IMR-90 (cell line): ENCODE measurements around the gene IQCK. TPM values are rescaled to one million over a fixed set of nuclear protein-coding genes. Genes with fewer than 3 reads are reported as not detected.

ENCODE experiments used
- ATAC-seq: fragments of 200-7000 bp; cut with Tn5 transposase; 2 replicates; pipeline ENCODE4 v1.9.1; 2020; ENCODE audit warnings: low read depth, mild to moderate bottlenecking, moderate library complexity
- BruUV-seq: library from RNA; stranded (reverse); fragments of 400-500 nt; replicated peaks from 2 replicates; lab custom pipeline; 2021; lab: Mats Ljungman, UMichigan
- CTCF ChIA-PET: fragments of 300-600 bp; formaldehyde crosslinking; extraction: SDS; loops from one replicate; lab custom pipeline; 2021; ENCODE audit warnings: antibody characterized with exemption; lab: Yijun Ruan, JAX
- POLR2A ChIA-PET: fragments of 300-600 bp; sonication (Branson Sonifier 250); formaldehyde crosslinking; loops from one replicate; lab custom pipeline; 2022; ENCODE audit warnings: antibody characterized with exemption; ENCODE audit not compliant: unreplicated experiment; lab: Charles Lee
- DNase-seq: peaks from one replicate; pipeline ENCODE4 v3.0.0; 2013
- H2AFZ ChIP-seq: replicated peaks from 2 replicates; pipeline ENCODE3; 2013; ENCODE audit warnings: low read length, mild to moderate bottlenecking; ENCODE audit not compliant: poor library complexity
- H2AK5ac ChIP-seq: 2 replicates; pipeline ENCODE4 v1.6.1; 2013; ENCODE audit warnings: low read depth, low read length, inconsistent platforms
- H2AK9ac ChIP-seq: replicated peaks from 2 replicates; pipeline ENCODE3; 2013; ENCODE audit warnings: mild to moderate bottlenecking, low read depth, low read length, moderate library complexity; ENCODE audit not compliant: poor library complexity
- H2BK120ac ChIP-seq: 2 replicates; pipeline ENCODE4 v1.6.1; 2013; ENCODE audit warnings: low read depth, low read length, inconsistent platforms
- H2BK15ac ChIP-seq: 3 replicates; pipeline ENCODE4 v1.6.1; 2013; ENCODE audit warnings: low read depth, low read length, inconsistent platforms
- H2BK20ac ChIP-seq: 2 replicates; pipeline ENCODE4 v1.6.1; 2013; ENCODE audit warnings: low read depth, mild to moderate bottlenecking, inconsistent platforms, low read length, moderate library complexity
- H2BK5ac ChIP-seq: 2 replicates; pipeline ENCODE4 v1.6.1; 2013; ENCODE audit warnings: mild to moderate bottlenecking, low read depth, low read length, inconsistent platforms; ENCODE audit not compliant: poor library complexity, severe bottlenecking
- H3K14ac ChIP-seq: replicated peaks from 2 replicates; pipeline ENCODE4 v1.6.1; 2013; ENCODE audit warnings: low read depth, low read length, inconsistent platforms
- H3K18ac ChIP-seq: 2 replicates; pipeline ENCODE4 v1.6.1; 2013; ENCODE audit warnings: low read depth, low read length, control low read depth
- H3K23ac ChIP-seq: 2 replicates; pipeline ENCODE4 v1.6.1; 2013; ENCODE audit warnings: low read depth, low read length, inconsistent platforms
- H3K27ac ChIP-seq: 2 replicates; pipeline ENCODE4 v1.5.1; 2013; ENCODE audit warnings: mild to moderate bottlenecking, control low read depth, low read length; ENCODE audit not compliant: insufficient read depth
- H3K27me3 ChIP-seq: 2 replicates; pipeline ENCODE4 v1.6.1; 2013; ENCODE audit warnings: low read length; ENCODE audit not compliant: control insufficient read depth, insufficient read depth
- H3K36me3 ChIP-seq: 2 replicates; pipeline ENCODE4 v1.6.1; 2013; ENCODE audit warnings: low read length, mixed read lengths; ENCODE audit not compliant: control insufficient read depth, insufficient read depth
- H3K4ac ChIP-seq: 2 replicates; pipeline ENCODE4 v1.6.1; 2013; ENCODE audit warnings: low read depth, low read length, inconsistent platforms
- H3K4me1 ChIP-seq: 2 replicates; pipeline ENCODE4 v1.6.1; 2013; ENCODE audit warnings: low read length, mixed read lengths; ENCODE audit not compliant: control insufficient read depth, insufficient read depth
- H3K4me2 ChIP-seq: 2 replicates; pipeline ENCODE4 v1.6.1; 2013; ENCODE audit warnings: low read depth, mild to moderate bottlenecking, control low read depth, low read length, moderate library complexity
- H3K4me3 ChIP-seq: 2 replicates; pipeline ENCODE4 v1.5.1; 2013; ENCODE audit warnings: low read depth, mild to moderate bottlenecking, control low read depth, low read length, moderate library complexity; ENCODE audit not compliant: insufficient read depth
- H3K56ac ChIP-seq: 2 replicates; pipeline ENCODE4 v1.6.1; 2013; ENCODE audit warnings: low read length, inconsistent platforms; ENCODE audit not compliant: insufficient read depth; ENCODE audit errors: extremely low read depth
- H3K79me1 ChIP-seq, 2 experiments: 2 replicates each; pipeline ENCODE4 v1.6.1; 2013; ENCODE audit warnings: low read length in 2 of 2, inconsistent platforms in 1 of 2, low read depth in 1 of 2
- H3K9ac ChIP-seq: 2 replicates; pipeline ENCODE4 v1.6.1; 2013; ENCODE audit warnings: low read depth, low read length, control low read depth
- H3K9me1 ChIP-seq: 2 replicates; pipeline ENCODE4 v1.6.1; 2013; ENCODE audit warnings: low read length, inconsistent platforms; ENCODE audit not compliant: insufficient read depth
- H3K9me3 ChIP-seq: 2 replicates; pipeline ENCODE4 v1.6.1; 2013; ENCODE audit warnings: low read length; ENCODE audit not compliant: control insufficient read depth, insufficient read depth
- H4K20me1 ChIP-seq: 2 replicates; pipeline ENCODE4 v1.6.1; 2013; ENCODE audit warnings: low read length, inconsistent platforms; ENCODE audit not compliant: insufficient read depth
- H4K5ac ChIP-seq: 2 replicates; pipeline ENCODE4 v1.6.1; 2013; ENCODE audit warnings: mild to moderate bottlenecking, low read depth, low read length, control low read depth
- H4K8ac ChIP-seq, 2 experiments: 2 replicates each; pipeline ENCODE4 v1.6.1; 2013; ENCODE audit warnings: low read depth in 2 of 2, low read length in 2 of 2, control low read depth in 1 of 2, inconsistent platforms in 1 of 2
- H4K91ac ChIP-seq: 2 replicates; pipeline ENCODE4 v1.6.1; 2013; ENCODE audit warnings: low read depth, low read length, inconsistent platforms; ENCODE audit not compliant: insufficient read depth
- BHLHE40 ChIP-seq: fragments of 150-350 bp; IDR thresholded peaks from 2 replicates; pipeline ENCODE4 v1.6.1; 2016; ENCODE audit warnings: mild to moderate bottlenecking, low read depth, low read length
- CHD1 ChIP-seq: IDR thresholded peaks from 2 replicates; pipeline ENCODE4 v1.6.1; 2012; ENCODE audit warnings: low read depth, low read length, improper control_type of control experiment
- FOS ChIP-seq: fragments of 150-350 bp; IDR thresholded peaks from 2 replicates; pipeline ENCODE4 v1.6.1; 2016; ENCODE audit warnings: low read depth, low read length
- MAFK ChIP-seq: IDR thresholded peaks from 2 replicates; pipeline ENCODE4 v1.6.1; 2012; ENCODE audit warnings: low read depth, low read length, improper control_type of control experiment
- MAZ ChIP-seq: IDR thresholded peaks from 2 replicates; pipeline ENCODE4 v1.6.1; 2012; ENCODE audit warnings: low read depth, mild to moderate bottlenecking, low read length, improper control_type of control experiment, moderate library complexity, borderline replicate concordance
- MXI1 ChIP-seq: IDR thresholded peaks from 2 replicates; pipeline ENCODE4 v1.6.1; 2012; ENCODE audit warnings: low read depth, mild to moderate bottlenecking, low read length, moderate library complexity, borderline replicate concordance
- NFE2L2 ChIP-seq: fragments of 150-350 bp; IDR thresholded peaks from 2 replicates; pipeline ENCODE4 v1.6.1; 2016; ENCODE audit warnings: low read depth, mild to moderate bottlenecking, low read length
- POLR2A ChIP-seq: IDR thresholded peaks from 2 replicates; pipeline ENCODE4 v1.6.1; 2012; ENCODE audit warnings: mild to moderate bottlenecking, low read depth, low read length
- RAD21 ChIP-seq: IDR thresholded peaks from 2 replicates; pipeline ENCODE4 v1.6.1; 2012; ENCODE audit warnings: low read length, improper control_type of control experiment
- RCOR1 ChIP-seq: IDR thresholded peaks from 2 replicates; pipeline ENCODE4 v1.6.1; 2012; ENCODE audit warnings: mild to moderate bottlenecking, low read length, improper control_type of control experiment; ENCODE audit not compliant: insufficient replicate concordance
- RFX5 ChIP-seq: IDR thresholded peaks from 2 replicates; pipeline ENCODE4 v1.8.0; 2012; ENCODE audit warnings: low read depth, mild to moderate bottlenecking, low read length, moderate library complexity
- SMC3 ChIP-seq: fragments of 150-350 bp; IDR thresholded peaks from 2 replicates; pipeline ENCODE4 v1.6.1; 2016; ENCODE audit warnings: low read depth, mild to moderate bottlenecking, antibody characterized with exemption, low read length, moderate library complexity
- WGBS, 2 experiments: methylation state at CpG; one replicate each; pipeline versions ENCODE4 v1.1.5 to v1.1.7; 2013; ENCODE audit warnings: missing lambda C conversion rate in 2 of 2; ENCODE audit not compliant: insufficient read length in 1 of 2; ENCODE audit errors: extremely low coverage in 2 of 2; 5-methylcytosine and 5-hydroxymethylcytosine counted together
- dilution Hi-C: fragments of 300-500 bp; cut with HindIII; formaldehyde crosslinking; loops from one replicate; pipeline ENCODE4 v1.14.3; 2018; ENCODE audit warnings: low sequenced_read_pairs; ENCODE audit not compliant: unreplicated experiment
- in situ Hi-C: fragments of 300-500 bp; cut with MboI; formaldehyde crosslinking; loops from 3 replicates; pipeline ENCODE4 v1.14.3; 2019; ENCODE audit warnings: low sequenced_read_pairs, inconsistent platforms, mixed read lengths
- intact Hi-C: fragments of 100-400 bp; cut with micrococcal nuclease; formaldehyde crosslinking; loops from 2 replicates; pipeline ENCODE4 v1.10.0; 2022
- polyA plus RNA-seq, 3 experiments: library from polyadenylated mRNA; depleted of rRNA; stranded (reverse); fragments of >200 nt; gene quantifications; 2 replicates each; pipeline ENCODE4 v1.2.3, GENCODE V29; 2012; ENCODE audit warnings: low replicate concordance in 1 of 3
- total RNA-seq: library from RNA; depleted of rRNA; stranded (reverse); fragments of >200 nt; gene quantifications from 2 replicates; pipeline ENCODE4 v1.2.3, GENCODE V29; 2012
- TF ChIP-seq, protein P1 (sequence below): conservative IDR thresholded peaks from 2 replicates; pipeline ENCODE4 v1.5.1; 2012; ENCODE audit warnings: mild to moderate bottlenecking, low read depth, low read length, improper control_type of control experiment
- TF ChIP-seq, protein P2 (sequence below): fragments of 150-350 bp; IDR thresholded peaks from 2 replicates; pipeline ENCODE4 v1.6.1; 2016; ENCODE audit warnings: low read depth, mild to moderate bottlenecking, low read length, moderate library complexity, borderline replicate concordance
- TF ChIP-seq, protein P3 (sequence below): fragments of 150-350 bp; IDR thresholded peaks from 2 replicates; pipeline ENCODE4 v1.6.1; 2017; ENCODE audit warnings: mild to moderate bottlenecking, antibody characterized with exemption, low read length, low read depth

IQCK gene
- total and polyA plus RNA-seq, 2 of the 4 experiments (the other 2 are of a cell fraction) = 4.1 to 5.4 TPM

DNA sequence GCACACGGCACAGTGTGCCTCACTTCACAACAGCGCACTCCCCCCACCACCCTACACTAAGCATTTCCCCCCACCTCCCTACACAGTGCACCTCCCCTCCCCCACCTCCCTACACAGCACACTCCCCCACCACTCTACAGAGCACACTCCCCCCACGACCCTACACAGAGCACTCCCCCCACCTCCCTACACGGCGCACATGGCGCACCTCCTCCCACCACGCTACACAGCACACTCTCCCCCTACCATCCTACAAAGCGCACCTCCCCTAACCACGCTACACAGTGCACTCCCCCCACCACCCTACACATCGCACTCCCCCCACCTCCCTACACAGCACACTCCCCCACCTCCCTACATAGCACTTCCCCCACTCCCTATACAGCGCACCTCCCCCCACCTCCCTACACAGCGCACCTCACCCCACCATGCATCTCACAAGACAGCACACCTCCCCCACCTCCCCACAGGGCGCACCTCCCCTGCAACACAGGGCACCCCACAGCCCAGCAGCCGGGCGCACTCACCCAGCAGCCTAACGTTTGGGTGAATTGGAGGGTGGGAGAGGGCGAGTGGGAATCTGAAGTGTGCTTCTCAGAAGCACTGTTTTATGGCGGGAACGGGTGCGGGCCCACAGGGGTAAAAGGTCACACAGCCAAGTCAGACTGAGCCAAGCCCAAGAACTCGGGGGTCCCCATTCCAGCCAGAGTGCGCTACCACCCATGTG lies 10.3 kb upstream of the IQCK start:
- ATAC-seq (no peak), DNase-seq (no peak)
- Histone ChIP-seq H4K8ac (no peak overlapping the region), H3K4me2 (no peak overlapping the region), H3K9me3 (no peaks in the 10 kb centered on the region), H3K4ac (no peak overlapping the region; the same call in 1 of the 2 replicates), H4K91ac (no peak overlapping the region), H4K5ac (no peak overlapping the region), H2BK120ac (no peak overlapping the region), H2AK9ac (no peak overlapping the region), H2BK5ac (no peak overlapping the region), H2AFZ (no peak overlapping the region), H4K20me1 (peaks cover 7% of the 10 kb centered on the region), H2AK5ac (no peak overlapping the region), H3K56ac (no peak overlapping the region), H3K18ac (no peak overlapping the region), H3K4me1 (peaks cover 6% of the 10 kb centered on the region), H3K36me3 (peaks cover 64% of the 10 kb centered on the region), H2BK20ac (no peak overlapping the region), H3K14ac (no peak overlapping the region), H3K27ac (no peak overlapping the region), H2BK15ac (no peak overlapping the region), H3K4me3 (no peak overlapping the region), H3K27me3 (no peaks in the 10 kb centered on the region), H3K9me1 (peaks cover 8% of the 10 kb centered on the region), H3K23ac (no peak overlapping the region), H3K79me1 (peaks cover 28 to 69% of the 10 kb centered on the region in 2 experiments; a peak in 3 of 4 replicates), H3K9ac (no peak overlapping the region)
- ChIA-PET POLR2A (no interaction called here), CTCF (no interaction called here)
- 80% methylated on average over 1 of the region's 22 CpGs; no CpG with 5 or more reads in 1 of the 2 experiments for whole genome bisulfite sequencing, 2 experiments
- TF ChIP-seq, protein P1, sequence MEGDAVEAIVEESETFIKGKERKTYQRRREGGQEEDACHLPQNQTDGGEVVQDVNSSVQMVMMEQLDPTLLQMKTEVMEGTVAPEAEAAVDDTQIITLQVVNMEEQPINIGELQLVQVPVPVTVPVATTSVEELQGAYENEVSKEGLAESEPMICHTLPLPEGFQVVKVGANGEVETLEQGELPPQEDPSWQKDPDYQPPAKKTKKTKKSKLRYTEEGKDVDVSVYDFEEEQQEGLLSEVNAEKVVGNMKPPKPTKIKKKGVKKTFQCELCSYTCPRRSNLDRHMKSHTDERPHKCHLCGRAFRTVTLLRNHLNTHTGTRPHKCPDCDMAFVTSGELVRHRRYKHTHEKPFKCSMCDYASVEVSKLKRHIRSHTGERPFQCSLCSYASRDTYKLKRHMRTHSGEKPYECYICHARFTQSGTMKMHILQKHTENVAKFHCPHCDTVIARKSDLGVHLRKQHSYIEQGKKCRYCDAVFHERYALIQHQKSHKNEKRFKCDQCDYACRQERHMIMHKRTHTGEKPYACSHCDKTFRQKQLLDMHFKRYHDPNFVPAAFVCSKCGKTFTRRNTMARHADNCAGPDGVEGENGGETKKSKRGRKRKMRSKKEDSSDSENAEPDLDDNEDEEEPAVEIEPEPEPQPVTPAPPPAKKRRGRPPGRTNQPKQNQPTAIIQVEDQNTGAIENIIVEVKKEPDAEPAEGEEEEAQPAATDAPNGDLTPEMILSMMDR = no peak
- no peak for TF ChIP-seq CHD1
- TF ChIP-seq BHLHE40 = no peak
- TF ChIP-seq RFX5 = no peak
- TF ChIP-seq, protein P2, sequence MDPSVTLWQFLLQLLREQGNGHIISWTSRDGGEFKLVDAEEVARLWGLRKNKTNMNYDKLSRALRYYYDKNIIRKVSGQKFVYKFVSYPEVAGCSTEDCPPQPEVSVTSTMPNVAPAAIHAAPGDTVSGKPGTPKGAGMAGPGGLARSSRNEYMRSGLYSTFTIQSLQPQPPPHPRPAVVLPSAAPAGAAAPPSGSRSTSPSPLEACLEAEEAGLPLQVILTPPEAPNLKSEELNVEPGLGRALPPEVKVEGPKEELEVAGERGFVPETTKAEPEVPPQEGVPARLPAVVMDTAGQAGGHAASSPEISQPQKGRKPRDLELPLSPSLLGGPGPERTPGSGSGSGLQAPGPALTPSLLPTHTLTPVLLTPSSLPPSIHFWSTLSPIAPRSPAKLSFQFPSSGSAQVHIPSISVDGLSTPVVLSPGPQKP = no peak
- no peak for TF ChIP-seq SMC3
- TF ChIP-seq, protein P3, sequence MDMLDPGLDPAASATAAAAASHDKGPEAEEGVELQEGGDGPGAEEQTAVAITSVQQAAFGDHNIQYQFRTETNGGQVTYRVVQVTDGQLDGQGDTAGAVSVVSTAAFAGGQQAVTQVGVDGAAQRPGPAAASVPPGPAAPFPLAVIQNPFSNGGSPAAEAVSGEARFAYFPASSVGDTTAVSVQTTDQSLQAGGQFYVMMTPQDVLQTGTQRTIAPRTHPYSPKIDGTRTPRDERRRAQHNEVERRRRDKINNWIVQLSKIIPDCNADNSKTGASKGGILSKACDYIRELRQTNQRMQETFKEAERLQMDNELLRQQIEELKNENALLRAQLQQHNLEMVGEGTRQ = no peak
- TF ChIP-seq POLR2A = no peak
- no peak for TF ChIP-seq NFE2L2
- TF ChIP-seq FOS = no peak
- TF ChIP-seq MAFK = no peak
- no peak for TF ChIP-seq RCOR1
- TF ChIP-seq MAZ = no peak
- no peak for TF ChIP-seq RAD21
- no peak for TF ChIP-seq MXI1
- in situ Hi-C loops (loop anchor here (25.0 kb wide), 1 partner anchor 595 kb away; the partner anchor contains the start of gene ITPRIPL2), intact Hi-C loops (no loop called here), dilution Hi-C loops (no loop called here)
- BruUV-seq = no TSS peak
